B cell (primary cell): ENCODE results near the gene BEST1. TPM values are rescaled to one million over a fixed set of nuclear protein-coding genes. Genes with fewer than 3 reads are reported as not detected.

Source experiments
- ATAC-seq: fragments of 200-7000 bp; cut with Tn5 transposase; one replicate; pipeline ENCODE4 v1.10.0; 2021; ENCODE audit warnings: low read depth, mild to moderate bottlenecking, moderate number of reproducible peaks, moderate library complexity
- CTCF ChIA-PET: fragments of 350-600 bp; sonication (Branson Sonifier 250); formaldehyde crosslinking; loops from one replicate; lab custom pipeline; 2021; ENCODE audit warnings: antibody characterized with exemption, inconsistent platforms; lab: Charles Lee
- POLR2A ChIA-PET: fragments of 350-600 bp; sonication (Branson Sonifier 250); formaldehyde crosslinking; loops from one replicate; lab custom pipeline; 2021; ENCODE audit warnings: antibody characterized with exemption; lab: Charles Lee
- DNase-seq: peaks from one replicate; pipeline ENCODE4 v3.0.0; 2013
- H2AFZ ChIP-seq: 2 replicates; pipeline ENCODE4 v1.6.1; 2012; ENCODE audit warnings: mild to moderate bottlenecking, low read depth, low read length; ENCODE audit not compliant: insufficient read depth, poor library complexity, severe bottlenecking
- H3K27ac ChIP-seq, 2 donors: 1 replicate in 1 of 2; 2 replicates in 1 of 2; pipeline ENCODE4 v1.5.1; 2012 to 2013; ENCODE audit warnings: low read length in 2 of 2, mild to moderate bottlenecking in 2 of 2, moderate library complexity in 1 of 2
- H3K27me3 ChIP-seq, 4 experiments: fragments of 200-600 bp in 1 of 4; sonication (generic) in 1 of 4; replicated peaks in 1 of 4; 1 replicate in 2 of 4; 2 replicates in 2 of 4; pipeline versions ENCODE4 v1.6.1 to v1.7.0; 2013 to 2016; ENCODE audit warnings: low read length in 3 of 4, mild to moderate bottlenecking in 2 of 4, mixed read lengths in 1 of 4, moderate library complexity in 1 of 4; ENCODE audit not compliant: insufficient read depth in 4 of 4, control insufficient read depth in 3 of 4; ENCODE audit errors: control extremely low read depth in 1 of 4
- H3K36me3 ChIP-seq, 2 experiments: replicated peaks in 1 of 2; 1 replicate in 1 of 2; 2 replicates in 1 of 2; pipeline versions ENCODE4 v1.6.1 to v1.7.1; 2013; ENCODE audit warnings: low read length in 1 of 2; ENCODE audit not compliant: insufficient read depth in 2 of 2, control insufficient read depth in 1 of 2; ENCODE audit errors: control extremely low read depth in 1 of 2, extremely low read depth in 1 of 2
- H3K4me1 ChIP-seq, 2 donors: fragments of 200-600 bp in 1 of 2; sonication (generic) in 1 of 2; 1 replicate in 1 of 2; 2 replicates in 1 of 2; pipeline versions ENCODE4 v1.5.1 to v1.6.1; 2013 to 2017; ENCODE audit warnings: low read length in 2 of 2; ENCODE audit not compliant: control insufficient read depth in 2 of 2, insufficient read depth in 2 of 2
- H3K4me2 ChIP-seq: replicated peaks from 2 replicates; pipeline ENCODE3; 2012; ENCODE audit warnings: mild to moderate bottlenecking, low read depth, low read length; ENCODE audit not compliant: poor library complexity, severe bottlenecking
- H3K4me3 ChIP-seq, 5 experiments: fragments of 200-600 bp in 1 of 5; sonication (generic) in 1 of 5; 1 replicate in 3 of 5; 2 replicates in 2 of 5; pipeline versions ENCODE4 v1.5.1 to v1.7.0; 2011 to 2016; ENCODE audit warnings: low read length in 4 of 5, mild to moderate bottlenecking in 4 of 5, low read depth in 2 of 5, control low read depth in 1 of 5, moderate library complexity in 1 of 5; ENCODE audit not compliant: insufficient read depth in 1 of 5; ENCODE audit errors: control extremely low read depth in 1 of 5, extremely low read depth in 1 of 5
- H3K79me2 ChIP-seq: fragments of 200-600 bp; sonication (generic); one replicate; pipeline ENCODE4 v1.6.0; 2016; ENCODE audit warnings: low read length; ENCODE audit not compliant: control insufficient read depth, insufficient read depth
- H3K9ac ChIP-seq: fragments of 200-600 bp; sonication (generic); 2 replicates; pipeline ENCODE4 v1.6.1; 2017; ENCODE audit warnings: mild to moderate bottlenecking, low read length, moderate library complexity
- H3K9me3 ChIP-seq, 3 donors: one replicate each; pipeline versions ENCODE4 v1.6.1 to v1.7.1; 2013; ENCODE audit warnings: low read length in 2 of 3; ENCODE audit not compliant: control insufficient read depth in 2 of 3, insufficient read depth in 1 of 3; ENCODE audit errors: control extremely low read depth in 1 of 3
- H4K20me1 ChIP-seq: 2 replicates; pipeline ENCODE4 v1.6.0; 2012; ENCODE audit warnings: mild to moderate bottlenecking, low read length; ENCODE audit not compliant: insufficient read depth, control insufficient read depth, poor library complexity, severe bottlenecking
- H3K27ac Mint-ChIP-seq: one replicate; pipeline ENCODE4 v1.8.0; 2021; ENCODE audit warnings: mixed read lengths
- H3K27me3 Mint-ChIP-seq: one replicate; pipeline ENCODE4 v1.8.0; 2021; ENCODE audit warnings: mixed read lengths
- H3K4me1 Mint-ChIP-seq: one replicate; pipeline ENCODE4 v1.8.0; 2021; ENCODE audit warnings: mixed read lengths
- H3K4me3 Mint-ChIP-seq: one replicate; pipeline ENCODE4 v1.8.0; 2021; ENCODE audit warnings: mixed read lengths
- H3K9me3 Mint-ChIP-seq: one replicate; pipeline ENCODE4 v1.8.0; 2022; ENCODE audit warnings: mixed read lengths; ENCODE audit not compliant: insufficient read depth
- CTCF ChIP-seq: fragments of 200-600 bp; IDR thresholded peaks from one replicate; pipeline ENCODE4 v1.8.0; 2022; ENCODE audit warnings: antibody characterized with exemption, mild to moderate bottlenecking
- EZH2 ChIP-seq: IDR thresholded peaks from 2 replicates; pipeline ENCODE4 v1.6.1; 2012; ENCODE audit warnings: borderline replicate concordance, low read depth, mild to moderate bottlenecking, moderate library complexity, low read length; ENCODE audit not compliant: insufficient read depth, poor library complexity, severe bottlenecking
- WGBS: methylation state at CpG from one replicate; pipeline ENCODE4 v1.1.5; 2013; ENCODE audit warnings: missing lambda C conversion rate; ENCODE audit not compliant: insufficient coverage; 5-methylcytosine and 5-hydroxymethylcytosine counted together
- intact Hi-C: fragments of 100-400 bp; cut with micrococcal nuclease; formaldehyde crosslinking; loops from one replicate; pipeline ENCODE4 v1.10.0; 2022
- polyA plus RNA-seq: library from polyadenylated mRNA; depleted of rRNA; stranded (reverse); fragments of >200 nt; gene quantifications from 2 replicates; pipeline ENCODE4 v1.2.3, GENCODE V29; 2012
- total RNA-seq, 2 donors: library from RNA; stranded (reverse); fragments of 120-200 nt in 1 of 2; gene quantifications; 1 replicate in 1 of 2; 2 replicates in 1 of 2; pipeline versions ENCODE4 v1.2.3 to v1.2.4, GENCODE V29; 2013 to 2022

The BEST1 gene
- total and polyA plus RNA-seq, 2 donors (not counting 1 experiment from before 2014, with no cell fraction given), result 0.07 to 0.99 TPM

- Histone ChIP-seq H3K79me2 (no peaks in the 10 kb centered on the region), H3K4me3 (no peak overlapping the region), H3K36me3 (no peaks in the 10 kb centered on the region), H3K9ac (no peak overlapping the region), H3K4me2 (no peak overlapping the region), H2AFZ (no peak overlapping the region), H3K27me3 (peaks cover 0 to 3% (median 0%) of the 10 kb centered on the region in 4 experiments), H3K4me1 (peaks cover 4 to 6% of the 10 kb centered on the region in 2 donors), H3K9me3 (no peaks in the 10 kb centered on the region), H4K20me1 (no peaks in the 10 kb centered on the region), H3K27ac (no peak overlapping the region)
- ChIA-PET CTCF (interaction anchor here (0.6 to 1.6 kb wide), 4 partner anchors 14 to 343 kb away, joined by 3 to 6 read pairs (median 4); no protein-coding TSS in a partner anchor), POLR2A (no interaction called here)
- no peak for TF ChIP-seq CTCF
- no peak for TF ChIP-seq EZH2
- Mint-ChIP-seq H3K27ac (peak overlapping the region; percentile 29), H3K4me1 (peaks cover 6% of the 10 kb centered on the region), H3K9me3 (no peaks in the 10 kb centered on the region), H3K4me3 (no peak overlapping the region), H3K27me3 (no peaks in the 10 kb centered on the region)
- ATAC-seq, result no peak
- DNase-seq, result no peak
- intact Hi-C loops, result no loop called here
- 86% methylated on average over 8 of the region's 10 CpGs for WGBS
Observed at GRCh38 chr11:61980783-61981541, 30.8 kb downstream of the BEST1 start.

DNA sequence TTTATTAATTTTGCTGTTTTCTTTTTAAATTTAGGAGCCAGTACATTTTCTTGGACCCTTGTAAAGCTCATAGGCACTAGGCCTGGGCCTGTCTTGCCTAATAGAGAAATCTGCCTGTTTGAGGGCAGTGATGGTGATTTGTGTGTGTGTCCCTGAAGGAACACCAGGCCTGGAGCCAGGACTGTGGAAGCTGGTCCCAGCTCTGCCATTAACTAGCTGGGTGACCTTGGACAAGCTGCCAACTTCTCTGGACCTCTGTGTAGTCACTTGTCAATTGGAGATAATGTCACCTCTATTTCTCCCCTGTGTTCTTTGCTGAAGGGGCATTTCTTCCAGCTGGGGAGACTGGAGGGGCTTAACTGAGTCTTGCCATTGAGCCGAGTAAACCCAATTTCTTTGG lies 33.3 kb downstream of the BEST1 start:
- H3K27me3 Mint-ChIP-seq, result peaks cover 9% of the 10 kb centered on the region
- H3K79me2 ChIP-seq, result no peaks in the 10 kb centered on the region
- H2AFZ ChIP-seq, result no peak overlapping the region
- peaks cover 4 to 6% of the 10 kb centered on the region in 2 donors for H3K4me1 ChIP-seq
- H3K4me3 Mint-ChIP-seq, result no peak overlapping the region
- no peak overlapping the region for H3K27ac Mint-ChIP-seq
- H3K4me1 Mint-ChIP-seq, result peaks cover 6% of the 10 kb centered on the region
- POLR2A ChIA-PET, result no interaction called here
- H3K36me3 ChIP-seq, result no peaks in the 10 kb centered on the region
- no peak for TF ChIP-seq EZH2
- TF ChIP-seq CTCF, result no peak
- peaks cover 4% of the 10 kb centered on the region for H3K9me3 Mint-ChIP-seq
- no peak overlapping the region for H3K9ac ChIP-seq
- intact Hi-C loops, result no loop called here
- peaks cover 0 to 3% (median 0%) of the 10 kb centered on the region in 4 experiments for H3K27me3 ChIP-seq
- no peak overlapping the region for H3K4me2 ChIP-seq
- ATAC-seq (no peak), DNase-seq (no peak)
- H3K4me3 ChIP-seq, result no peak overlapping the region
- H3K9me3 ChIP-seq, result peaks cover 0 to 5% (median 0%) of the 10 kb centered on the region in 3 donors
- H4K20me1 ChIP-seq, result no peaks in the 10 kb centered on the region
- CTCF ChIA-PET, result interaction anchor here (0.6 to 1.8 kb wide), 5 partner anchors 16 to 250 kb away, joined by 3 to 12 read pairs (median 3); partner anchors contain the start of gene FTH1
- WGBS, result 93% methylated on average over 1 of the region's 1 CpG
- H3K27ac ChIP-seq, result no peak overlapping the region
